Mammary epithelial cell (primary cell): ENCODE measurements around the gene TFAP2A.

ENCODE experiments used
- CTCF ChIP-seq, 2 donors: IDR thresholded peaks in 1 of 2; conservative IDR thresholded peaks in 1 of 2; 2 replicates each; pipeline ENCODE4 v1.5.1; 2011 to 2012; ENCODE audit warnings: inconsistent platforms in 2 of 2, low read length in 2 of 2, mild to moderate bottlenecking in 2 of 2, control low read depth in 1 of 2, low read depth in 1 of 2; ENCODE audit not compliant: insufficient read depth in 1 of 2; ENCODE audit errors: extremely low read depth in 1 of 2
- EZH2 ChIP-seq: IDR thresholded peaks from 2 replicates; pipeline ENCODE4 v1.6.1; 2012; ENCODE audit warnings: low read length, inconsistent platforms, borderline replicate concordance

GRCh38 chr6:10451828-10452509 is 37.1 kb upstream of the TFAP2A start:
- TF ChIP-seq CTCF (conservative IDR thresholded peaks at IDR 0.05 in 1 of 2, IDR thresholded peaks at IDR 0.05 in 1 of 2; ENCODE audit: extremely low read depth in 1 of 2, insufficient read depth in 1 of 2, low read depth in 1 of 2, low read length in 2 of 2) (no peak), EZH2 (no peak)
